ENCODE data around the gene C11orf97. TPM values are rescaled to one million over a fixed set of nuclear protein-coding genes. Genes with fewer than 3 reads are reported as not detected.
"Not testable (repeated sequence)": the region's sequence is repeated elsewhere in the genome, so short reads cannot be mapped to it uniquely, and the experiment has no call there.

Gene C11orf97
- total and polyA plus RNA-seq, 2 of the 13 experiments (the other 11 are each of a cell fraction or from before 2014, with no cell fraction given): 0.35 TPM; not detected in 1

GRCh38 chr11:94568717-94569116, 56.5 kb downstream of the C11orf97 start:
- CTCF ChIA-PET (ENCODE audit: low intra/inter-chr PET ratio, low total read pairs): no interaction called here
- H3K36me3 ChIP-seq (replicated peaks in 1 of 2; ENCODE audit: control insufficient read depth in 1 of 2, insufficient read depth in 2 of 2, low read length in 2 of 2): no peaks in the 10 kb centered on the region
- FAIRE-seq: no peak
- no peak overlapping the region for H3K9ac ChIP-seq (ENCODE audit: insufficient read depth, low read depth, low read length)
- in situ Hi-C loops (cut with HindIII; ENCODE audit: extremely low pct_ligation_motif_present, low pct_unique_long_range_greater_than_20kb): no loop called here
- no peak overlapping the region for H3K27ac ChIP-seq (ENCODE audit: extremely low read length, insufficient read depth, low read length)
- no peak overlapping the region for H2AFZ ChIP-seq (ENCODE audit: low read length)
- no peaks in the 10 kb centered on the region for H3K79me2 ChIP-seq (ENCODE audit: insufficient read depth, low read length)
- no peak for DNase-seq (ENCODE audit: low spot score)
- no peak overlapping the region for H3K4me3 ChIP-seq (replicated peaks in 1 of 3; ENCODE audit: insufficient read depth in 1 of 3, low read depth in 2 of 3, low read length in 3 of 3)
- no peaks in the 10 kb centered on the region for H4K20me1 ChIP-seq (ENCODE audit: insufficient read depth, low read length)
- 4% methylated on average over 4 of the region's 4 CpGs for WGBS (ENCODE audit: low lambda C conversion rate)
- POLR2A ChIA-PET: no interaction called here
- BruUV-seq (replicated peaks): no TSS peak
- ATAC-seq: no peak
- H3K27me3 ChIP-seq (ENCODE audit: control insufficient read depth in 1 of 2, insufficient read depth in 2 of 2, low read length in 2 of 2): no peaks in the 10 kb centered on the region
- H3K4me2 ChIP-seq (ENCODE audit: low read depth, low read length): no peak overlapping the region
- intact Hi-C loops (cut with micrococcal nuclease; ENCODE audit: unreplicated experiment): no loop called here
- H3K4me1 ChIP-seq (ENCODE audit: insufficient read depth, low read length): no peaks in the 10 kb centered on the region
- TF ChIP-seq GPN1 (CRISPR knock-in tag; IDR thresholded peaks at IDR 0.05; ENCODE audit: borderline replicate concordance) (no peak), ZKSCAN5 (CRISPR knock-in tag; IDR thresholded peaks at IDR 0.05) (no peak), POLR2A (IDR thresholded peaks at IDR 0.05; ENCODE audit: insufficient read depth in 1 of 2, low read depth in 2 of 2, low read length in 2 of 2) (no peak), MBD4 (IDR thresholded peaks at IDR 0.05; ENCODE audit: borderline replicate concordance, low read length) (no peak), SMAD3 (CRISPR knock-in tag; IDR thresholded peaks at IDR 0.05) (no peak), ZNF138 (CRISPR knock-in tag; IDR thresholded peaks at IDR 0.05; ENCODE audit: low read depth) (no peak), ZNF17 (CRISPR knock-in tag; IDR thresholded peaks at IDR 0.05) (no peak), SOX13 (IDR thresholded peaks at IDR 0.05) (no peak), SOX13 (CRISPR knock-in tag; conservative IDR thresholded peaks at IDR 0.05 in 1 of 2, IDR thresholded peaks at IDR 0.05 in 1 of 2) (no peak), ZNF674 (CRISPR knock-in tag; IDR thresholded peaks at IDR 0.05; ENCODE audit: low read depth) (no peak), RFXANK (CRISPR knock-in tag; IDR thresholded peaks at IDR 0.05) (no peak), ZNF546 (CRISPR knock-in tag; conservative IDR thresholded peaks at IDR 0.05) (no peak), ISL2 (CRISPR knock-in tag; IDR thresholded peaks at IDR 0.05) (no peak), ZBTB43 (CRISPR knock-in tag; conservative IDR thresholded peaks at IDR 0.05) (no peak), ZNF660 (CRISPR knock-in tag; IDR thresholded peaks at IDR 0.05; ENCODE audit: borderline replicate concordance, low read depth) (no peak), HNF1B (CRISPR knock-in tag; IDR thresholded peaks at IDR 0.05) (no peak), NBN (conservative IDR thresholded peaks at IDR 0.05) (no peak), SNAPC2 (CRISPR knock-in tag; IDR thresholded peaks at IDR 0.05) (no peak), CCAR2 (optimal IDR thresholded peaks at IDR 0.05; ENCODE audit: low read depth, low read length) (no peak), FOXA3 (CRISPR knock-in tag; IDR thresholded peaks at IDR 0.05) (no peak), TMF1 (CRISPR knock-in tag; IDR thresholded peaks at IDR 0.05; ENCODE audit: low read depth) (no peak)
- no peaks in the 10 kb centered on the region for H3K9me3 ChIP-seq (ENCODE audit: low read length)

- H3K36me3 ChIP-seq (replicated peaks in 1 of 2; ENCODE audit: control insufficient read depth in 1 of 2, insufficient read depth in 2 of 2, low read length in 2 of 2); ATAC-seq; H3K4me2 ChIP-seq (ENCODE audit: low read depth, low read length); H3K27ac ChIP-seq (ENCODE audit: extremely low read length, insufficient read depth, low read length); H4K20me1 ChIP-seq (ENCODE audit: insufficient read depth, low read length); in situ Hi-C loops (cut with HindIII; ENCODE audit: extremely low pct_ligation_motif_present, low pct_unique_long_range_greater_than_20kb); H3K4me1 ChIP-seq (ENCODE audit: insufficient read depth, low read length); DNase-seq (ENCODE audit: low spot score); H3K79me2 ChIP-seq (ENCODE audit: insufficient read depth, low read length); POLR2A ChIA-PET; H2AFZ ChIP-seq (ENCODE audit: low read length); intact Hi-C loops (cut with micrococcal nuclease; ENCODE audit: unreplicated experiment); H3K4me3 ChIP-seq (replicated peaks in 1 of 3; ENCODE audit: insufficient read depth in 1 of 3, low read depth in 2 of 3, low read length in 3 of 3); BruUV-seq (replicated peaks); H3K9ac ChIP-seq (ENCODE audit: insufficient read depth, low read depth, low read length); CTCF ChIA-PET (ENCODE audit: low intra/inter-chr PET ratio, low total read pairs); H3K9me3 ChIP-seq (ENCODE audit: low read length); FAIRE-seq: not testable (repeated sequence)
- WGBS (ENCODE audit: low lambda C conversion rate): 0% methylated on average over 2 of the region's 2 CpGs
- H3K27me3 ChIP-seq (ENCODE audit: control insufficient read depth in 1 of 2, insufficient read depth in 2 of 2, low read length in 2 of 2): peaks cover 0 to 10% of the 10 kb centered on the region in 2 experiments; a peak in 3 of 5 replicates
Observed at GRCh38 chr11:94572975-94573374, 60.7 kb downstream of the C11orf97 start.

All from HepG2 (cell line).